HEK293 (cell line): Measurements from ENCODE around the gene IRF8.
A peak's percentile ranks its signal among the peaks of the same experiment; 100 is the strongest.

Experiments used
- CTCF ChIA-PET: fragments of 350-600 bp; formaldehyde crosslinking; extraction: SDS; loops from one replicate; lab custom pipeline; 2021; ENCODE audit warnings: antibody characterized with exemption; lab: Yijun Ruan, JAX
- POLR2A ChIA-PET: fragments of 300-600 bp; formaldehyde crosslinking; extraction: SDS; loops from one replicate; lab custom pipeline; 2020; ENCODE audit warnings: antibody characterized with exemption, inconsistent platforms; lab: Yijun Ruan, JAX
- H3K27ac ChIP-seq: fragments of 200-500 bp; sonication (Bioruptor generic); 2 replicates; pipeline ENCODE4 v1.5.1; 2014; ENCODE audit warnings: low read depth, low read length, control low read depth, inconsistent platforms; ENCODE audit errors: extremely low read depth
- H3K36me3 ChIP-seq, 2 experiments: fragments of 200-500 bp in 1 of 2; sonication (Bioruptor generic) in 1 of 2; 1 replicate in 1 of 2; 2 replicates in 1 of 2; pipeline ENCODE4 v1.5.1; 2014 to 2017; ENCODE audit warnings: inconsistent platforms in 2 of 2, low read length in 2 of 2; ENCODE audit not compliant: control insufficient read depth in 2 of 2, insufficient read depth in 1 of 2
- H3K4me1 ChIP-seq: fragments of 200-500 bp; sonication (Bioruptor generic); 2 replicates; pipeline ENCODE4 v1.5.1; 2014; ENCODE audit warnings: mild to moderate bottlenecking, low read length, inconsistent platforms; ENCODE audit not compliant: control insufficient read depth, insufficient read depth
- H3K4me3 ChIP-seq: 2 replicates; pipeline ENCODE4 v1.5.1; 2011; ENCODE audit warnings: low read depth, mild to moderate bottlenecking, control low read depth, low read length, moderate library complexity
- H3K9me3 ChIP-seq: fragments of 200-500 bp; sonication (Bioruptor generic); 2 replicates; pipeline ENCODE4 v1.5.1; 2014; ENCODE audit warnings: low read depth, low read length, inconsistent platforms; ENCODE audit not compliant: control insufficient read depth, insufficient read depth
- IKZF3 ChIP-seq: fragments of 450-650 bp; IDR thresholded peaks from 2 replicates; pipeline ENCODE4 v1.5.0; 2018; ENCODE audit warnings: missing biosample characterization, mild to moderate bottlenecking, missing genetic modification characterization, moderate library complexity
- OVOL3 ChIP-seq: fragments of 450-650 bp; formaldehyde crosslinking; IDR thresholded peaks from 2 replicates; pipeline ENCODE4 v1.5.1; 2016; ENCODE audit warnings: missing biosample characterization, missing genetic modification characterization
- SCRT2 ChIP-seq: fragments of 450-650 bp; formaldehyde crosslinking; IDR thresholded peaks from 2 replicates; pipeline ENCODE4 v1.5.1; 2016; ENCODE audit warnings: missing biosample characterization, missing genetic modification characterization
- SETDB1 ChIP-seq: IDR thresholded peaks from one replicate; pipeline ENCODE4 v1.6.1; 2017; ENCODE audit warnings: mild to moderate bottlenecking, low read length, moderate library complexity, mixed read lengths; ENCODE audit not compliant: insufficient read length
- WT1 ChIP-seq: fragments of 450-650 bp; formaldehyde crosslinking; IDR thresholded peaks from 2 replicates; pipeline ENCODE4 v1.5.1; 2016; ENCODE audit warnings: missing biosample characterization, missing genetic modification characterization
- ZBTB48 ChIP-seq: fragments of 450-650 bp; formaldehyde crosslinking; IDR thresholded peaks from 2 replicates; pipeline ENCODE4 v1.5.1; 2016; ENCODE audit warnings: missing biosample characterization, missing genetic modification characterization
- ZBTB8A ChIP-seq: fragments of 450-650 bp; formaldehyde crosslinking; IDR thresholded peaks from 2 replicates; pipeline ENCODE4 v1.5.1; 2016; ENCODE audit warnings: missing biosample characterization, missing genetic modification characterization
- ZFP3 ChIP-seq: fragments of 450-650 bp; formaldehyde crosslinking; IDR thresholded peaks from 2 replicates; pipeline ENCODE4 v1.5.1; 2016; ENCODE audit warnings: low read depth, missing biosample characterization, missing genetic modification characterization
- ZFP69B ChIP-seq: fragments of 450-650 bp; formaldehyde crosslinking; IDR thresholded peaks from 2 replicates; pipeline ENCODE4 v1.5.1; 2016; ENCODE audit warnings: missing biosample characterization, missing genetic modification characterization
- ZNF223 ChIP-seq: fragments of 450-650 bp; formaldehyde crosslinking; IDR thresholded peaks from 2 replicates; pipeline ENCODE4 v1.5.1; 2016; ENCODE audit warnings: missing biosample characterization, missing genetic modification characterization
- ZNF23 ChIP-seq: fragments of 450-650 bp; formaldehyde crosslinking; IDR thresholded peaks from 2 replicates; pipeline ENCODE4 v1.5.1; 2016; ENCODE audit warnings: missing biosample characterization, missing genetic modification characterization, borderline replicate concordance
- ZNF239 ChIP-seq: fragments of 450-650 bp; formaldehyde crosslinking; IDR thresholded peaks from 2 replicates; pipeline ENCODE4 v1.5.1; 2016; ENCODE audit warnings: missing biosample characterization, missing genetic modification characterization
- ZNF24 ChIP-seq: fragments of 450-650 bp; formaldehyde crosslinking; IDR thresholded peaks from 2 replicates; pipeline ENCODE4 v1.5.1; 2016; ENCODE audit warnings: missing biosample characterization, missing genetic modification characterization
- ZNF266 ChIP-seq: fragments of 450-650 bp; formaldehyde crosslinking; IDR thresholded peaks from 2 replicates; pipeline ENCODE4 v1.5.1; 2016; ENCODE audit warnings: missing biosample characterization, missing genetic modification characterization, low read depth
- ZNF274 ChIP-seq, 2 experiments: fragments of 200-500 bp in 1 of 2; fragments of 450-650 bp in 1 of 2; sonication (Bioruptor generic) in 1 of 2; formaldehyde crosslinking in 1 of 2; IDR thresholded peaks; 2 replicates each; pipeline versions ENCODE4 v1.5.1 to v1.6.1; 2014 to 2016; ENCODE audit warnings: borderline replicate concordance in 1 of 2, inconsistent platforms in 1 of 2, low read length in 1 of 2, missing biosample characterization in 1 of 2, missing genetic modification characterization in 1 of 2
- ZNF324 ChIP-seq: fragments of 450-650 bp; formaldehyde crosslinking; IDR thresholded peaks from 2 replicates; pipeline ENCODE4 v1.5.1; 2016; ENCODE audit warnings: missing biosample characterization, missing genetic modification characterization
- ZNF423 ChIP-seq: fragments of 450-650 bp; formaldehyde crosslinking; IDR thresholded peaks from 2 replicates; pipeline ENCODE4 v1.5.1; 2016; ENCODE audit warnings: missing biosample characterization, missing genetic modification characterization
- ZNF510 ChIP-seq: fragments of 450-650 bp; formaldehyde crosslinking; IDR thresholded peaks from 2 replicates; pipeline ENCODE4 v1.5.1; 2018; ENCODE audit warnings: mild to moderate bottlenecking, missing genetic modification characterization, missing biosample characterization; ENCODE audit not compliant: insufficient replicate concordance
- ZNF596 ChIP-seq: fragments of 450-650 bp; IDR thresholded peaks from 2 replicates; pipeline ENCODE4 v1.5.0; 2018; ENCODE audit warnings: missing biosample characterization, mild to moderate bottlenecking, missing genetic modification characterization, moderate library complexity
- ZNF76 ChIP-seq: fragments of 450-650 bp; formaldehyde crosslinking; IDR thresholded peaks from 2 replicates; pipeline ENCODE4; 2016; ENCODE audit warnings: low read depth, missing biosample characterization, missing genetic modification characterization, borderline replicate concordance
- ZNF785 ChIP-seq: fragments of 450-650 bp; formaldehyde crosslinking; IDR thresholded peaks from 2 replicates; pipeline ENCODE4 v1.5.1; 2016; ENCODE audit warnings: missing biosample characterization, missing genetic modification characterization
- ZNF837 ChIP-seq: fragments of 450-650 bp; formaldehyde crosslinking; IDR thresholded peaks from 2 replicates; pipeline ENCODE4 v1.5.1; 2016; ENCODE audit warnings: missing biosample characterization, missing genetic modification characterization

IRF8 gene

DNA sequence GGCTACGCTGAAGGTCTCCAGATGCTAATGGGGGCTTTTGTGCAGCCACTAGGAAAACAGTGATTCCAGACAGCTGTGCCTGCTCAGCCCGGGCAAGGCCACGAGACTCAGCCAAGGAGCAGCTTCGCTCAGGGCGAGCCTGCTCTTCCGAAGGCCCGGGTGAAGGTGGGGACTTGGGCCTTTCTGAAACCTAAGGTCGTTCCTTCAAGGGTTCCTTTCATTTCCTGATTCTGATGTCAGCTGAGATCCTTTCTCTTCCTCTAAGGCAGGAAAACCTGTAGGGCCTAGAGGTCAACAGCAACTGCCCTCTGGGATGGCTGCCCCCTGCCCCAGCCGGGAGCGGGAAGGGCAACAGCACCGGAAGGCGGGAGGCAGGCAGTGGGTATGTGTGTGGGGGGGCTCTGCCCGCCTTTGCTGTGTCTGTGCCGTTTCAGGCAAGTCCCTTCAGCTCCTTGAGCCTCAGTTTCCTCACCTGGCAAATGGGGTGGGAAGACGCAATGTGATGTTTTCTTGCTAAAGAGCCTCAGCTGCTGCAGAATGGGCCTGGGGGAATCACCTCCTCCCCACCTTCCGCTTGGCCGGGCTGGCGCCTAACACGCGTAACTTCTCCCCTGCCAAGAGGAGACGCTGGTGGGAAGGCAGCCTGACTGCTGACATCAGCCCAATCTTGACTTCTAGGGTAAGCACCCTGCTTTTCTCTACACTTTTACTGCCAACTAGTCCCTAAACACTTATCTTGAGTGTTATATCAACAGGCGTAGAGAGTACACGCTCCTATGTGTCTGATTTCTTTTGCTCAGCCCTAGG is 32.8 kb downstream of the IRF8 start:
- no peaks in the 10 kb centered on the region for H3K4me1 ChIP-seq
- CTCF ChIA-PET = interaction anchor here (1.6 kb wide), 1 partner anchor 112 kb away, joined by 4 read pairs; no protein-coding TSS in a partner anchor

DNA sequence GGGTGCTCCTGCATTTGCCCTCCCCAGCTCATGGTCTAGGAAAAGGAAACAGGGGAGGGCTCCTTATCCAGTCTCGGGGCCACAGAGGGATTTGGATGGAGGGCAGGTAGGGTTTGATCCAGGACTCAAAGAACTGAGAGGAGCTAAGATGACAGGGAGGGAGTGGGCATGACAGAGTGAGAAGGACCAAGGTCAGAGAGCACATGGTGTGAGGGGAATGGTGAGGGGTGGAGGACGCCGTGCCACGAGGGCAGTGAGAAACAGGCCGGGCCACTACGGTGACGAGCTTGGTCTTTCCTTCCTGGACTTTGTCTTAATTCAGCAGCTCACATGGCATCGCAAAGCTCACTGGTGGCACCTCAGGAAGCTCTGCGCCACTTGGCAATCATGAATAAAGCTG is 35.2 kb downstream of the IRF8 start:
- H3K4me1 ChIP-seq = no peaks in the 10 kb centered on the region
- TF ChIP-seq ZNF76 = no peak
- TF ChIP-seq OVOL3 (tag by site-specific recombination) = no peak
- TF ChIP-seq ZNF324 = no peak
- TF ChIP-seq ZNF274 (IDR thresholded peaks at IDR 0.05; ENCODE audit: low read length) = no peak
- TF ChIP-seq ZNF274 (tag by site-specific recombination; IDR thresholded peaks at IDR 0.05; ENCODE audit: borderline replicate concordance) = no peak
- no peak for TF ChIP-seq ZBTB48 (tag by site-specific recombination)
- TF ChIP-seq ZNF837 (tag by site-specific recombination) = no peak
- no peak for TF ChIP-seq ZBTB8A (tag by site-specific recombination)
- no peak for TF ChIP-seq ZNF223 (tag by site-specific recombination)
- TF ChIP-seq ZNF23 = no peak
- TF ChIP-seq ZFP69B (tag by site-specific recombination) = no peak
- TF ChIP-seq ZNF266 (tag by site-specific recombination) = no peak
- no peak for TF ChIP-seq ZNF423 (tag by site-specific recombination)
- CTCF ChIA-PET = interaction anchor here (0.7 kb wide), 1 partner anchor 113 kb away, joined by 3 read pairs; no protein-coding TSS in a partner anchor
- H3K4me3 ChIP-seq = no peak overlapping the region
- H3K27ac ChIP-seq = no peak overlapping the region
- H3K36me3 ChIP-seq = no peaks in the 10 kb centered on the region
- POLR2A ChIA-PET = no interaction called here
- H3K9me3 ChIP-seq = no peaks in the 10 kb centered on the region

More for the DNA sequence above, 32.8 kb downstream of the IRF8 start:
- no peaks in the 10 kb centered on the region for H3K36me3 ChIP-seq
- no peak for TF ChIP-seq WT1 (tag by site-specific recombination)
- no peak for TF ChIP-seq ZNF24 (tag by site-specific recombination)
- TF ChIP-seq SETDB1 = no peak
- no peak for TF ChIP-seq ZFP3 (tag by site-specific recombination)
- no peak for TF ChIP-seq ZNF837 (tag by site-specific recombination)
- TF ChIP-seq IKZF3 (tag by site-specific recombination) = no peak
- TF ChIP-seq ZNF510 (tag by site-specific recombination) = no peak
- no peak for TF ChIP-seq ZNF239 (tag by site-specific recombination)
- no peak for TF ChIP-seq ZNF596 (tag by site-specific recombination)
- H3K4me3 ChIP-seq = no peak overlapping the region
- POLR2A ChIA-PET = no interaction called here
- no peaks in the 10 kb centered on the region for H3K9me3 ChIP-seq
- H3K27ac ChIP-seq = no peak overlapping the region

DNA sequence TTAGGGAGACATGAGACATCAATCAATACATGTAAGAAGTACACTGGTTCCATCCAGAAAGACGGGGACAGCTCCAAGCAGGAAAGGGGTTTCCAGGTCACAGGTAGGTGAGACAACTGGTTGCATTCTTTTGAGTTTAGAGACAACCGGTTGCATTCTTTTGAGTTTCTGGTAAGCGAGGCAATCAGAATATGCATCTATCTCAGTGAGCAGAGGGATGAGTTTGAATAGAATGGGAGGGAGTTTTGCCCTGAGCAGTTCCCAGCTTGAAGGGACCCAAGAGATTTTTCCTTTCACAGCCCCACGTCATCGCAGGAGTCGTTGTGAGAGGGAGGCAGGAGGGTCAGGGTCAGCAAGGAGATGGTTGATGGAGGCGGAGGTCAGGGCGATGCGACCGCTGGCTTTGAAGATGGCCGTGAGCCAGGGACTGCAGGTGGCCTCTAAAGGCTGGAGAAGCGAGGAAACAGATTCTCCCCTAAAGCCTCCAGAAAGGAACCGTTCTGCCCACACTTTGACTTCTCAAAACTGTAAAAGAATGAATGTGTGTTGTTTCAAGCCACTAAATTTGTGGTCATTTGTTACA is 36.5 kb downstream of the IRF8 start:
- CTCF ChIA-PET = no interaction called here
- POLR2A ChIA-PET = no interaction called here
- no peak overlapping the region for H3K27ac ChIP-seq
- H3K9me3 ChIP-seq = no peaks in the 10 kb centered on the region
- H3K36me3 ChIP-seq = no peaks in the 10 kb centered on the region
- TF ChIP-seq SCRT2 (tag by site-specific recombination) = 0 out of 2 replicates have a peak, but pooled peaks have one; percentile 9
- no peak for TF ChIP-seq ZNF785 (tag by site-specific recombination)
- no peak overlapping the region for H3K4me3 ChIP-seq
- no peaks in the 10 kb centered on the region for H3K4me1 ChIP-seq
